ENCODE results near the gene ACVR1.

Gene ACVR1

GRCh38 chr2:157903151-157903550, 27.0 kb upstream of the ACVR1 start:
- Histone ChIP-seq H3K36me3 (ENCODE audit: insufficient read depth, low read length) (no peaks in the 10 kb centered on the region), H3K9me3 (ENCODE audit: low read length) (no peaks in the 10 kb centered on the region), H3K4me3 (ENCODE audit: low read depth in 1 of 2, low read length in 2 of 2) (no peak overlapping the region), H3K27me3 (ENCODE audit: control insufficient read depth in 1 of 2, insufficient read depth in 2 of 2, low read length in 2 of 2) (no peaks in the 10 kb centered on the region), H3K9ac (ENCODE audit: low read length) (no peak overlapping the region), H3K27ac (ENCODE audit: low read depth, low read length) (no peak overlapping the region), H3K4me1 (ENCODE audit: insufficient read depth, low read length) (no peaks in the 10 kb centered on the region)

- no peaks in the 10 kb centered on the region for H3K36me3 ChIP-seq (ENCODE audit: insufficient read depth, low read length)
- no peak overlapping the region for H3K9ac ChIP-seq (ENCODE audit: low read length)
- no peaks in the 10 kb centered on the region for H3K4me1 ChIP-seq (ENCODE audit: insufficient read depth, low read length)
- H3K4me3 ChIP-seq (ENCODE audit: low read depth in 1 of 2, low read length in 2 of 2), result no peak overlapping the region
- H3K9me3 ChIP-seq (ENCODE audit: low read length), result no peaks in the 10 kb centered on the region
- no peak overlapping the region for H3K27ac ChIP-seq (ENCODE audit: low read depth, low read length)
- no peaks in the 10 kb centered on the region for H3K27me3 ChIP-seq (ENCODE audit: control insufficient read depth in 1 of 2, insufficient read depth in 2 of 2, low read length in 2 of 2)
These were observed 26.6 kb upstream of the ACVR1 start for GRCh38 chr2:157902692-157903091.

GRCh38 chr2:157901325-157901724, 25.2 kb upstream of the ACVR1 start:
- Histone ChIP-seq H3K9me3 (ENCODE audit: low read length) (no peaks in the 10 kb centered on the region), H3K27me3 (ENCODE audit: control insufficient read depth in 1 of 2, insufficient read depth in 2 of 2, low read length in 2 of 2) (no peaks in the 10 kb centered on the region), H3K36me3 (ENCODE audit: insufficient read depth, low read length) (no peaks in the 10 kb centered on the region), H3K27ac (ENCODE audit: low read depth, low read length) (no peak overlapping the region), H3K9ac (ENCODE audit: low read length) (no peak overlapping the region), H3K4me1 (ENCODE audit: insufficient read depth, low read length) (no peaks in the 10 kb centered on the region), H3K4me3 (ENCODE audit: low read depth in 1 of 2, low read length in 2 of 2) (no peak overlapping the region)

- Histone ChIP-seq H3K9me3 (ENCODE audit: low read length) (no peaks in the 10 kb centered on the region), H3K9ac (ENCODE audit: low read length) (no peak overlapping the region), H3K4me3 (ENCODE audit: low read depth in 1 of 2, low read length in 2 of 2) (no peak overlapping the region), H3K4me1 (ENCODE audit: insufficient read depth, low read length) (no peaks in the 10 kb centered on the region), H3K27ac (ENCODE audit: low read depth, low read length) (no peak overlapping the region), H3K36me3 (ENCODE audit: insufficient read depth, low read length) (no peaks in the 10 kb centered on the region), H3K27me3 (ENCODE audit: control insufficient read depth in 1 of 2, insufficient read depth in 2 of 2, low read length in 2 of 2) (no peaks in the 10 kb centered on the region)
These were observed 24.6 kb upstream of the ACVR1 start for GRCh38 chr2:157900684-157901083.

GRCh38 chr2:157900203-157900602, 24.1 kb upstream of the ACVR1 start:
- Histone ChIP-seq H3K9ac (ENCODE audit: low read length) (no peak overlapping the region), H3K4me3 (ENCODE audit: low read depth in 1 of 2, low read length in 2 of 2) (no peak overlapping the region), H3K9me3 (ENCODE audit: low read length) (no peaks in the 10 kb centered on the region), H3K4me1 (ENCODE audit: insufficient read depth, low read length) (no peaks in the 10 kb centered on the region), H3K27me3 (ENCODE audit: control insufficient read depth in 1 of 2, insufficient read depth in 2 of 2, low read length in 2 of 2) (no peaks in the 10 kb centered on the region), H3K27ac (ENCODE audit: low read depth, low read length) (no peak overlapping the region), H3K36me3 (ENCODE audit: insufficient read depth, low read length) (no peaks in the 10 kb centered on the region)

GRCh38 chr2:157899125-157899839, 23.2 kb upstream of the ACVR1 start:
- no peaks in the 10 kb centered on the region for H3K27me3 ChIP-seq (ENCODE audit: control insufficient read depth in 1 of 2, insufficient read depth in 2 of 2, low read length in 2 of 2)
- H3K9ac ChIP-seq (ENCODE audit: low read length), result no peak overlapping the region
- no peak overlapping the region for H3K4me3 ChIP-seq (ENCODE audit: low read depth in 1 of 2, low read length in 2 of 2)
- no peaks in the 10 kb centered on the region for H3K4me1 ChIP-seq (ENCODE audit: insufficient read depth, low read length)
- H3K36me3 ChIP-seq (ENCODE audit: insufficient read depth, low read length), result no peaks in the 10 kb centered on the region
- H3K9me3 ChIP-seq (ENCODE audit: low read length), result no peaks in the 10 kb centered on the region
- H3K27ac ChIP-seq (ENCODE audit: low read depth, low read length), result no peak overlapping the region

- H3K36me3 ChIP-seq (ENCODE audit: insufficient read depth, low read length), result no peaks in the 10 kb centered on the region
- no peaks in the 10 kb centered on the region for H3K4me1 ChIP-seq (ENCODE audit: insufficient read depth, low read length)
- no peaks in the 10 kb centered on the region for H3K27me3 ChIP-seq (ENCODE audit: control insufficient read depth in 1 of 2, insufficient read depth in 2 of 2, low read length in 2 of 2)
- no peak overlapping the region for H3K9ac ChIP-seq (ENCODE audit: low read length)
- no peak overlapping the region for H3K4me3 ChIP-seq (ENCODE audit: low read depth in 1 of 2, low read length in 2 of 2)
- H3K27ac ChIP-seq (ENCODE audit: low read depth, low read length), result no peak overlapping the region
- no peaks in the 10 kb centered on the region for H3K9me3 ChIP-seq (ENCODE audit: low read length)
These were observed 22.5 kb upstream of the ACVR1 start for GRCh38 chr2:157898591-157898996.

- no peaks in the 10 kb centered on the region for H3K36me3 ChIP-seq (ENCODE audit: insufficient read depth, low read length)
- no peaks in the 10 kb centered on the region for H3K27me3 ChIP-seq (ENCODE audit: control insufficient read depth in 1 of 2, insufficient read depth in 2 of 2, low read length in 2 of 2)
- no peaks in the 10 kb centered on the region for H3K4me1 ChIP-seq (ENCODE audit: insufficient read depth, low read length)
- H3K9me3 ChIP-seq (ENCODE audit: low read length), result no peaks in the 10 kb centered on the region
- no peak overlapping the region for H3K4me3 ChIP-seq (ENCODE audit: low read depth in 1 of 2, low read length in 2 of 2)
- no peak overlapping the region for H3K9ac ChIP-seq (ENCODE audit: low read length)
- H3K27ac ChIP-seq (ENCODE audit: low read depth, low read length), result no peak overlapping the region
These were observed 21.2 kb upstream of the ACVR1 start for GRCh38 chr2:157897106-157897971.

GRCh38 chr2:157895531-157895930, 19.4 kb upstream of the ACVR1 start:
- Histone ChIP-seq H3K9me3 (ENCODE audit: low read length) (no peaks in the 10 kb centered on the region), H3K27ac (ENCODE audit: low read depth, low read length) (no peak overlapping the region), H3K4me1 (ENCODE audit: insufficient read depth, low read length) (no peaks in the 10 kb centered on the region)

GRCh38 chr2:157894694-157895435, 18.7 kb upstream of the ACVR1 start:
- Histone ChIP-seq H3K4me3 (ENCODE audit: low read depth in 1 of 2, low read length in 2 of 2) (no peak overlapping the region), H3K4me1 (ENCODE audit: insufficient read depth, low read length) (no peaks in the 10 kb centered on the region), H3K9me3 (ENCODE audit: low read length) (no peaks in the 10 kb centered on the region), H3K27me3 (ENCODE audit: control insufficient read depth in 1 of 2, insufficient read depth in 2 of 2, low read length in 2 of 2) (no peaks in the 10 kb centered on the region), H3K27ac (ENCODE audit: low read depth, low read length) (no peak overlapping the region), H3K9ac (ENCODE audit: low read length) (no peak overlapping the region), H3K36me3 (ENCODE audit: insufficient read depth, low read length) (no peaks in the 10 kb centered on the region)

More at GRCh38 chr2:157895531-157895930, 19.4 kb upstream of the ACVR1 start:
- Histone ChIP-seq H3K36me3 (ENCODE audit: insufficient read depth, low read length) (no peaks in the 10 kb centered on the region), H3K27me3 (ENCODE audit: control insufficient read depth in 1 of 2, insufficient read depth in 2 of 2, low read length in 2 of 2) (no peaks in the 10 kb centered on the region), H3K9ac (ENCODE audit: low read length) (no peak overlapping the region), H3K4me3 (ENCODE audit: low read depth in 1 of 2, low read length in 2 of 2) (no peak overlapping the region)

GRCh38 chr2:157893611-157894010, 17.5 kb upstream of the ACVR1 start:
- Histone ChIP-seq H3K27me3 (ENCODE audit: control insufficient read depth in 1 of 2, insufficient read depth in 2 of 2, low read length in 2 of 2) (no peaks in the 10 kb centered on the region), H3K27ac (ENCODE audit: low read depth, low read length) (no peak overlapping the region), H3K36me3 (ENCODE audit: insufficient read depth, low read length) (no peaks in the 10 kb centered on the region), H3K9ac (ENCODE audit: low read length) (no peak overlapping the region), H3K4me3 (ENCODE audit: low read depth in 1 of 2, low read length in 2 of 2) (no peak overlapping the region), H3K9me3 (ENCODE audit: low read length) (no peaks in the 10 kb centered on the region), H3K4me1 (ENCODE audit: insufficient read depth, low read length) (no peaks in the 10 kb centered on the region)

Data from muscle layer of colon (tissue), 2 donors.